ENCODE data around the gene SPINK6. TPM values are rescaled to one million over a fixed set of nuclear protein-coding genes. Genes with fewer than 3 reads are reported as not detected.

The SPINK6 gene
- total RNA-seq, 4 donors from 2014 or later, result not detected

DNA sequence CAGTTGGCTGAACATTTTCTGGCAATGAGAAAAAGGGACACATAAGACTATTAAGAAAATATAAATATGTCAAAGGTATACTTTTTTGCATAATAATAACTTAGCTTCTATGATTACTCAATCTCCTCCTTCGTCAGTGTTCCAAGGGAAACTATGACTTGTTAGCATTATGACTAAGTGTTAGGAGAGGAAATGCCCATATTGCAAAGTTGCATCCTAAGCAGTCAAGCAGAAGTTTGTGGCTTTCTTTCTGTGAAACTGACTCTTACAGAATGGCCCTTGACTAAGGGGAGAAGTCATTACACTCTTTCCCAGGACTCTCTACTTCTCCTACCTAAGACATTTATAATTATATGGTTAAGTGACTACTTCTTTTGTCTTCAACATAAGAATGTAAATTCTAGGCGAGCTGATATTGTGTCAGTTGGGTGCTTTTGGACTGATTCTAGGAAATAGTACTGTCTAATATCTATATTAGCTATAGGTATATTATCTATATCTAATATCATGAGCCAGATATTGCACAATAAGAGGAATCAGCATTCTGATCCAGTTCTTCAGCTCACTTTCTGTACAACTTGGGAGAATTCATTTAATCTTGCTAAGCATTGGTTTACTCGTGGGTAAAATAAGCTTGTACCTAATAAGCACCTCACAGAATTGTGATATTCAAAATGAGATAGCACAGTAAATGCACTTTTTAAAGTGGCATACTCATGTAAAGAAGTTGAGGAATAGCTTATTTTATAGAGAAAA is 16.4 kb upstream of the SPINK6 start:
- Histone ChIP-seq H3K4me1 (no peaks in the 10 kb centered on the region), H3K27ac (replicated peaks in 1 of 4) (no peak overlapping the region), H3K27me3 (no peaks in the 10 kb centered on the region), H3K4me3 (no peak overlapping the region), H3K36me3 (no peaks in the 10 kb centered on the region), H3K9me3 (no peaks in the 10 kb centered on the region)
- DNase-seq (ENCODE audit: extremely low spot score), result no peak
- TF ChIP-seq CTCF (IDR thresholded peaks at IDR 0.05) (no peak), POLR2A (IDR thresholded peaks at IDR 0.05; ENCODE audit: low read depth) (no peak), POLR2AphosphoS5 (IDR thresholded peaks at IDR 0.05) (no peak), EP300 (IDR thresholded peaks at IDR 0.05) (no peak)
- 61% methylated on average over 3 of the region's 3 CpGs for WGBS
- intact Hi-C loops (cut with DNase I), result loop anchor here (10.0 kb wide), 1 partner anchor 188 kb away; no protein-coding TSS in a partner anchor

GRCh38 chr5:148191010-148191409 is 11.8 kb upstream of the SPINK6 start:
- no peaks in the 10 kb centered on the region for H3K36me3 ChIP-seq
- H3K27me3 ChIP-seq, result no peaks in the 10 kb centered on the region
- H3K27ac ChIP-seq (replicated peaks in 1 of 4), result no peak overlapping the region
- H3K4me1 ChIP-seq, result no peaks in the 10 kb centered on the region
- H3K4me3 ChIP-seq, result no peak overlapping the region
- no peaks in the 10 kb centered on the region for H3K9me3 ChIP-seq
- no peak for DNase-seq (ENCODE audit: extremely low spot score)
- 60% methylated on average over 1 of the region's 1 CpG for WGBS
- TF ChIP-seq CTCF (IDR thresholded peaks at IDR 0.05), result no peak
- no peak for TF ChIP-seq EP300 (IDR thresholded peaks at IDR 0.05)
- no peak for TF ChIP-seq POLR2AphosphoS5 (IDR thresholded peaks at IDR 0.05)
- TF ChIP-seq POLR2A (IDR thresholded peaks at IDR 0.05; ENCODE audit: low read depth), result no peak
- intact Hi-C loops (cut with DNase I), result no loop called here

- intact Hi-C loops (cut with DNase I), result no loop called here
- 91% methylated on average over 1 of the region's 1 CpG for WGBS
- Histone ChIP-seq H3K9me3 (no peaks in the 10 kb centered on the region), H3K27ac (replicated peaks in 1 of 4) (no peak overlapping the region), H3K4me3 (no peak overlapping the region), H3K36me3 (no peaks in the 10 kb centered on the region), H3K27me3 (no peaks in the 10 kb centered on the region), H3K4me1 (no peaks in the 10 kb centered on the region)
- no peak for TF ChIP-seq POLR2AphosphoS5 (IDR thresholded peaks at IDR 0.05)
- TF ChIP-seq CTCF (IDR thresholded peaks at IDR 0.05), result no peak
- TF ChIP-seq EP300 (IDR thresholded peaks at IDR 0.05), result no peak
- no peak for TF ChIP-seq POLR2A (IDR thresholded peaks at IDR 0.05; ENCODE audit: low read depth)
- DNase-seq (ENCODE audit: extremely low spot score), result no peak
Observed at GRCh38 chr5:148193202-148193601, 9.6 kb upstream of the SPINK6 start.

GRCh38 chr5:148201151-148201550 is 1.7 kb upstream of the SPINK6 start:
- no peak for TF ChIP-seq CTCF (IDR thresholded peaks at IDR 0.05)
- no peak for TF ChIP-seq EP300 (IDR thresholded peaks at IDR 0.05)
- TF ChIP-seq POLR2A (IDR thresholded peaks at IDR 0.05; ENCODE audit: low read depth), result no peak
- no peak for TF ChIP-seq POLR2AphosphoS5 (IDR thresholded peaks at IDR 0.05)

More at GRCh38 chr5:148201151-148201550, 1.7 kb upstream of the SPINK6 start:
- 61% methylated on average over 2 of the region's 2 CpGs for WGBS
- intact Hi-C loops (cut with DNase I), result no loop called here
- Histone ChIP-seq H3K27ac (replicated peaks in 1 of 4) (no peak overlapping the region), H3K36me3 (no peaks in the 10 kb centered on the region), H3K9me3 (no peaks in the 10 kb centered on the region), H3K4me3 (no peak overlapping the region), H3K4me1 (peaks cover 0 to 15% (median 0%) of the 10 kb centered on the region in 4 donors), H3K27me3 (no peaks in the 10 kb centered on the region)
- no peak for DNase-seq (ENCODE audit: extremely low spot score)

Measured in esophagus muscularis mucosa (tissue), 4 donors.